HFF-Myc (cell line): ENCODE data around the gene CELF2.

Source experiments
- DNase-seq: peaks from one replicate; pipeline ENCODE4 v3.0.0-alpha.2; 2011; ENCODE audit warnings: low read depth; ENCODE audit errors: extremely low read depth
- H3K4me3 ChIP-seq: replicated peaks from 2 replicates; pipeline ENCODE4 v1.5.1; 2011; ENCODE audit warnings: low read depth, mild to moderate bottlenecking, control low read depth, low read length
- TF ChIP-seq, protein P1 (sequence below): IDR thresholded peaks from 2 replicates; pipeline ENCODE4 v1.5.1; 2012; ENCODE audit warnings: mild to moderate bottlenecking, low read depth, low read length, control low read depth; ENCODE audit errors: missing control alignments

CELF2 gene

DNA sequence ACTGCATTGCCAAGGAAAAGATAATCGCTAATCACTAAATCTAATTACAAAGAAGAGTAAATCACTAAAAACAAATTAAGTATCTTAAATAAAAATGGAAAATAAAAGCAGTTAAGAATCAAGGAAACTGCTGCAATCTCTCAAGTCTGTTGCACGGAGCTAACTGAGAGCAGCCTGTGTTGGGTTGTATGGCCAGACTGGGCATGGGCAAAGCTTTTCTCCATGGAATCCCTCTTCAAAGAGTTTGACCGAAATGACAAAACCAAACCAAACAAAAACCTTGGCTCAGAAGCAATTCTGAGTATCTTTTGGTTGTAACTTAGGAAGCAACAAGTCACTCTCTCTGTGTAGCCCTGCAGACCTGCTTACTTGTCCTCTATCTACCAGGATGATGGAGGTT lies 78.8 kb downstream of the CELF2 start:
- no peak for DNase-seq
- TF ChIP-seq, protein P1, sequence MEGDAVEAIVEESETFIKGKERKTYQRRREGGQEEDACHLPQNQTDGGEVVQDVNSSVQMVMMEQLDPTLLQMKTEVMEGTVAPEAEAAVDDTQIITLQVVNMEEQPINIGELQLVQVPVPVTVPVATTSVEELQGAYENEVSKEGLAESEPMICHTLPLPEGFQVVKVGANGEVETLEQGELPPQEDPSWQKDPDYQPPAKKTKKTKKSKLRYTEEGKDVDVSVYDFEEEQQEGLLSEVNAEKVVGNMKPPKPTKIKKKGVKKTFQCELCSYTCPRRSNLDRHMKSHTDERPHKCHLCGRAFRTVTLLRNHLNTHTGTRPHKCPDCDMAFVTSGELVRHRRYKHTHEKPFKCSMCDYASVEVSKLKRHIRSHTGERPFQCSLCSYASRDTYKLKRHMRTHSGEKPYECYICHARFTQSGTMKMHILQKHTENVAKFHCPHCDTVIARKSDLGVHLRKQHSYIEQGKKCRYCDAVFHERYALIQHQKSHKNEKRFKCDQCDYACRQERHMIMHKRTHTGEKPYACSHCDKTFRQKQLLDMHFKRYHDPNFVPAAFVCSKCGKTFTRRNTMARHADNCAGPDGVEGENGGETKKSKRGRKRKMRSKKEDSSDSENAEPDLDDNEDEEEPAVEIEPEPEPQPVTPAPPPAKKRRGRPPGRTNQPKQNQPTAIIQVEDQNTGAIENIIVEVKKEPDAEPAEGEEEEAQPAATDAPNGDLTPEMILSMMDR: no peak
- no peak overlapping the region for H3K4me3 ChIP-seq

DNA sequence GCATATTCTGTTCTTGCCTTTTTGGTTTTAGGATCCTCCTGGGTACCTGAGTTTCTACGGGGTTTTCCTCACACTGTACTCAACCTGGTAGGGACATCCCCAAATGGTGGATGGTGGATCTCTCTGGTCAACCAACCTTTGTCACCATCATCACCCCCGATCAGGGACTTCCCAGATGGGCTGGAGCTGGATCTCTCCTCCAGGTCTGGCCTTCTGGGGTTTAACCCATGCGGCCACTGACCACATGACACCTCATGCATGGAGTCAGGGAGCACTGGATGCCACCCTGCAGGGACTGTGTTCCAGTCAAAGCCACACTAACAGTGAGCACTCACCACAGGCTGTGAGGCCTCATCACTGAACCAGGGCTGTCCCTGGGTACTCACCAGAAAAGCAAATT lies 80.0 kb downstream of the CELF2 start:
- no peak overlapping the region for H3K4me3 ChIP-seq
- DNase-seq: no peak
- TF ChIP-seq, protein P1: no peak

DNA sequence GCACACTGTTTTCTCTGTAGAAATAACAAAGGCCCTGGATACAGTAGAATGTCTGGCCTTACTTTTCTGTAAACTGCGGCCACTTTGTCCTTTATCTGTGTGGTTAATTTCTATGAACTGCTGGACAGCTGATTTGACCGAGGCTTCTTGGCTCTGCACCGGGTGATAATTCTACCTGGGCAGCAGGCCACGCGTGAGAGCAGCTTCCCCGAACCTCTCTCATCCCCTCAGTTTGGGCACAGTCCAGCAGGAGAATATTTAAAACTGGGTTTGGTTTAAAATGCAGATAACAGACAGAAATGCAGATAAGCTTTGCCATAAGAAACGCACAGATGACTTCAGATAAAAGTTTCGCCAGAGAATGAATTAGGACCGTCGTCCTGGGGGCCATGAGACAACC lies 81.0 kb downstream of the CELF2 start:
- no peak for DNase-seq
- TF ChIP-seq, protein P1: no peak
- no peak overlapping the region for H3K4me3 ChIP-seq

DNA sequence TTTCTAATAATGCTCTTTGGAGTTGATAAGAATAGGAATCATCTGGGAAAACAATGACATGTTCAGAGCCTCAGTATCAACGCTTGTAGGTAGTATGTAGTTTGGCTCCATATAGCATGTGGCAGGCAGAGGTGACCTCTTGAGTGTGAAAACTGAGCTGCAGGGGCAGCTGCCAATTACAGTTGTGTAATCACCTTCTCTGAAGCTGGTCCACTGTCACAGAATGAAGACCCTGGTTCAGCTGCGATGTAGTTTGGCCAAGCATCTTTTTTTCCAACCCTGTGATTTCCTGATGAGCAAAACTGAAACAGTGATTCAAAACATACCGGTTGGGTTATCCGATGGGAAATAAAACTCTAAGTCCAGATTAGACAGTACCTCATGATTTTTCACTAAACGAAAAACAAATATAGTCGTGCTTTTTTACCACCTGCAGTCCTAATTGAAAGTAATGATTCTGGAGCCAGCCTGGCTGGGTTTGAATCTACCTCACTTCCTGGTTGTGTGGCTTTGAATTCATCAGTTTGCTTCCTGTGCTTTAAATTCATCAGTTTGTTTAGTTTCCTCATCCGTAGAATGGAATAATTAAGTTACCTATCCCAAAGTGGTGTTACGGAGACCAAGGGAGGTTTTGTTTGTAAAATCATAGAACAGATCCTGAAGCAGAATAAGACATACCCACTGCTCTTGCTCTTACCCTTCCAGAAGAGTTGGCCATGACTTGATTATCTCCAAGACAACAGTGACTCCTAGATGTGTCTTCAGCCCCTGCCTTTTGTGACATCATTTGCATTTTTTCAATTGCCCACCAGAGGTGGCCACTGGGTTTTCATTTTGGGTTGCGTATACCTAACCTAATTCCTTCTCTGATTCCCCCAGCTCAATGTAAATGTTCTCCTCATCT lies 87.4 kb downstream of the CELF2 start:
- no peak overlapping the region for H3K4me3 ChIP-seq
- no peak for DNase-seq
- TF ChIP-seq, protein P1: no peak

DNA sequence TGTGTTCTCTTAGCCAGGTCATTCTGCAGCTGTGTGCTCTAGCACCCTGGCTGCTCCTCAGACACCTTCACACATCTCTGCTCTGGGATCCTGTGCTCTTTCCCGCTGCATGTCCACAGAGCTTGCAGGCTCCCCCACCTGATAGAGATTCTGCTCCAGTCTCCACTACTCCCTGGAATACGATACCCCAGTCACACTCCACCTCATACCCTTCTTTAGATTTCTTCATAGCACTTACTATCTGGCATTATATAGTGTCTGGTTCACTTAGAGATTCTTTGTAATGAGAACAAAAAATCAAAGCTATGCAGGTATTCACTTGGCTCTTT lies 88.0 kb downstream of the CELF2 start:
- DNase-seq: no peak
- TF ChIP-seq, protein P1: no peak
- H3K4me3 ChIP-seq: no peak overlapping the region

DNA sequence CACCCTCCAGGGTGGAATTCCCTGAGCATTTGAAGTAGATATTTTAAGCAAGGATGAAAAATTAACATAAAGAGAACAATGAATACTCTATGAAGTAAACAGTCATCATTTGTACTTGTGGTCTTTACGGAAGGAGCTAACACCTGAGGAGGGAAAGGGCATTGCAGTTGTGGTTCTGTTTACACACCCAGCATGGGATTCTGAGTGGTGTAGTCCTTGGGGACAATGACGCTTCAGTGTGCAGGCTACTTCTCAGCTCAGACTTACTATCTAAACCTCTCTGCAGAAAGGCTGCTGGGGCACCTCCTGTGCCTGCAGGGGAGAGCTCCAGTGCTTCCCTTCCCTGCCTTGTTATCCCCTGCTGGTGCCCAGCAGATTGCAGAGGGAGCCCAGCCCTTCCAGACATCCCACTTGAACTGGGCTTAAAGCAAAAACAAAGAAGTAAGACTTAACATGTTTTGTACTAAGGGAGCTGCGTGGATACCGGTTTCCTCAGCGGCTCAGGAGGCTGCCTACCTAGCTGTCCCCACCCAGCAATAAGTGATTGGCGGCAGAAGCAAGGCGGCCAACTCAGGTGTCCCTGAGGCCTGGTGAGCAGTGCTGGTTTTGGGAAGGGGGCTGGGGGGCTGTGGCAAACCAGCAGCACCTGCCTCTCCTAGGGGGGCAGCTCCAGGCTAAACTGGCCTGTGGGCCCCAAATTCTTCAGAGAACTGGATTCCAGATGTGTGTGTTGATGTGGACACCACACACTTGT lies 89.1 kb downstream of the CELF2 start:
- DNase-seq: no peak
- TF ChIP-seq, protein P1: no peak
- no peak overlapping the region for H3K4me3 ChIP-seq
